Measurements from ENCODE around the gene RARB. TPM values are rescaled to one million over a fixed set of nuclear protein-coding genes. Genes with fewer than 3 reads are reported as not detected.

RARB gene
- total RNA-seq, 2 donors from 2014 or later, result 21.5 to 21.9 TPM

GRCh38 chr3:25462495-25462894 is 34.4 kb downstream of the RARB start:
- Histone ChIP-seq H3K36me3 (ENCODE audit: control insufficient read depth, insufficient read depth, low read length) (peaks cover 40% of the 10 kb centered on the region), H3K9me3 (ENCODE audit: control insufficient read depth, low read length) (no peaks in the 10 kb centered on the region), H3K27ac (ENCODE audit: low read depth, low read length) (no peak overlapping the region), H3K9ac (ENCODE audit: extremely low read depth, low read length, poor library complexity, severe bottlenecking) (no peak overlapping the region), H3K4me3 (ENCODE audit: low read length) (no peak overlapping the region), H3K4me1 (ENCODE audit: control insufficient read depth, insufficient read depth, low read length) (peaks cover 8% of the 10 kb centered on the region), H3K27me3 (ENCODE audit: control insufficient read depth, insufficient read depth, low read length, poor library complexity, severe bottlenecking) (no peaks in the 10 kb centered on the region)
- peaks cover 14% of the 10 kb centered on the region for H3K4me1 Mint-ChIP-seq
- no peak for DNase-seq
- H3K27me3 Mint-ChIP-seq (ENCODE audit: insufficient read depth), result no peaks in the 10 kb centered on the region
- no peak overlapping the region for H3K27ac Mint-ChIP-seq
- no peak for TF ChIP-seq CTCF (conservative IDR thresholded peaks at IDR 0.05)
- H3K9me3 Mint-ChIP-seq, result no peaks in the 10 kb centered on the region
- H3K36me3 Mint-ChIP-seq (ENCODE audit: low read depth), result peaks cover 36% of the 10 kb centered on the region
- 95% methylated on average over 1 of the region's 1 CpG; no CpG with 5 or more reads in 1 of the 2 experiments for WGBS, 2 experiments (ENCODE audit: insufficient coverage in 1 of 2, insufficient read length in 1 of 2)
- no peak overlapping the region for H3K4me3 Mint-ChIP-seq

GRCh38 chr3:25463836-25464418 is 35.9 kb downstream of the RARB start:
- Histone ChIP-seq H3K27ac (ENCODE audit: low read depth, low read length) (no peak overlapping the region), H3K27me3 (ENCODE audit: control insufficient read depth, insufficient read depth, low read length, poor library complexity, severe bottlenecking) (no peaks in the 10 kb centered on the region), H3K4me3 (ENCODE audit: low read length) (no peak overlapping the region), H3K9me3 (ENCODE audit: control insufficient read depth, low read length) (no peaks in the 10 kb centered on the region), H3K36me3 (ENCODE audit: control insufficient read depth, insufficient read depth, low read length) (peaks cover 43% of the 10 kb centered on the region), H3K4me1 (ENCODE audit: control insufficient read depth, insufficient read depth, low read length) (no peaks in the 10 kb centered on the region), H3K9ac (ENCODE audit: extremely low read depth, low read length, poor library complexity, severe bottlenecking) (no peak overlapping the region)
- Mint-ChIP-seq H3K9me3 (no peaks in the 10 kb centered on the region), H3K27ac (no peak overlapping the region), H3K4me3 (no peak overlapping the region), H3K4me1 (peaks cover 5% of the 10 kb centered on the region), H3K36me3 (ENCODE audit: low read depth) (peaks cover 36% of the 10 kb centered on the region), H3K27me3 (ENCODE audit: insufficient read depth) (no peaks in the 10 kb centered on the region)
- no peak for TF ChIP-seq CTCF (conservative IDR thresholded peaks at IDR 0.05)
- WGBS, 2 experiments (ENCODE audit: insufficient coverage in 1 of 2, insufficient read length in 1 of 2), result 95 to 100% methylated on average over 1 to 3 of the region's 3 CpGs
- DNase-seq, result no peak

GRCh38 chr3:25465266-25465860 is 37.3 kb downstream of the RARB start:
- H3K27ac ChIP-seq (ENCODE audit: low read depth, low read length), result no peak overlapping the region
- H3K27me3 ChIP-seq (ENCODE audit: control insufficient read depth, insufficient read depth, low read length, poor library complexity, severe bottlenecking), result no peaks in the 10 kb centered on the region
- no peaks in the 10 kb centered on the region for H3K9me3 Mint-ChIP-seq
- peaks cover 36% of the 10 kb centered on the region for H3K36me3 Mint-ChIP-seq (ENCODE audit: low read depth)
- H3K27ac Mint-ChIP-seq, result no peak overlapping the region
- H3K9ac ChIP-seq (ENCODE audit: extremely low read depth, low read length, poor library complexity, severe bottlenecking), result no peak overlapping the region
- H3K27me3 Mint-ChIP-seq (ENCODE audit: insufficient read depth), result no peaks in the 10 kb centered on the region
- no peak for TF ChIP-seq CTCF (conservative IDR thresholded peaks at IDR 0.05)
- H3K4me1 ChIP-seq (ENCODE audit: control insufficient read depth, insufficient read depth, low read length), result peaks cover 9% of the 10 kb centered on the region
- no peak for DNase-seq
- no peaks in the 10 kb centered on the region for H3K9me3 ChIP-seq (ENCODE audit: control insufficient read depth, low read length)
- no peak overlapping the region for H3K4me3 ChIP-seq (ENCODE audit: low read length)
- peaks cover 43% of the 10 kb centered on the region for H3K36me3 ChIP-seq (ENCODE audit: control insufficient read depth, insufficient read depth, low read length)
- H3K4me3 Mint-ChIP-seq, result no peak overlapping the region
- WGBS, 2 experiments (ENCODE audit: insufficient coverage in 1 of 2, insufficient read length in 1 of 2), result 93 to 95% methylated on average over 3 to 5 of the region's 5 CpGs
- H3K4me1 Mint-ChIP-seq, result peaks cover 12% of the 10 kb centered on the region
